Measurements from ENCODE around the gene TTC34. TPM values are rescaled to one million over a fixed set of nuclear protein-coding genes. Genes with fewer than 3 reads are reported as not detected.
"Not testable (repeated sequence)": the region's sequence is repeated elsewhere in the genome, so short reads cannot be mapped to it uniquely, and the experiment has no call there.

The TTC34 gene
- total and polyA plus RNA-seq, 3 donors from 2014 or later, result 3.0 to 5.2 (median 4.1) TPM

DNA sequence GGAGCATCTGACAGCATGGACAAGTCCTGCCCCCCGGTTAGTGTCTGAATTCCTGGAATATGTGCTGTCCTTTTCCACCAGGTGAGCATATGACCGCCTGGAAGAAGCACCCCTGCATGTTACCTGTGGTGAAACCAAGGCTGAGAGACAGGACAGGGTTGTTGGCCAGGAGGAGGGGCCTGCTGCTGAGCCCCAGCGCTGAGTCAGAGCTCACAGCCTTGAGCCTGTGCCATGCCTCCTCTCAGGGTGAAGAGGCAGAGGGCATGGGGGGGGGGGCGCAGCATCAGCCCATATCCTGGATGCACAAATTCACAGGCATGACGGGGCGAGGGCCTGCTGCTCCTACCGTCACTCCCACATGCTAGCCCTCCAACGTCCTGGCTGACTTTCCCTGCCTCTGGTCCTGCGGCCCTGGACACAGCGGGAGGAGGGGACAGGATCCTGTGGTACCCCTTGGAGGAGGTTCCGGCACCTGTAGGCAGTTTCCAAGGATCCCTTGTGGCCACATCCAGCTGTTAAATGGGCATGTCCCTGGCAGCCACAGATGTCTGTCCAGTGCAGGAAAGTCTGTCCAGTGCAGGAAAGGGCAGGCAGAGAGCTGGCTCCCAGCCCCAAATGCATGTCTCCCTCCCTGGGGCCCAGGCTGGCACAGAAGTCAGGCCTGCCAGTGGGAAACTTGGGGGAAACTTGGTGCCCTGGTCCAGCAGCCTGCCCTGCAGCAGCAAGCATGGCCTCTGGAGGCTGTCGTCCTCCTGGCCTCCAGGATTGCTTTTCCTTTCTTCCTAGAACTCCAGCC lies 23.9 kb downstream of the TTC34 start:
- intact Hi-C loops (cut with DNase I; ENCODE audit: low total_unique reads), result no loop called here
- DNase-seq, result no peak
- Histone ChIP-seq H3K27me3 (no peaks in the 10 kb centered on the region), H3K9me3 (no peaks in the 10 kb centered on the region), H3K4me1 (no peaks in the 10 kb centered on the region), H3K27ac (no peak overlapping the region), H3K36me3 (ENCODE audit: low read depth, missing control alignments) (no peaks in the 10 kb centered on the region), H3K4me3 (no peak overlapping the region)
- 47 to 50% methylated on average over 6 to 12 of the region's 12 CpGs for WGBS, 2 donors
- TF ChIP-seq POLR2A (IDR thresholded peaks at IDR 0.05), result no peak
- TF ChIP-seq, protein P1, sequence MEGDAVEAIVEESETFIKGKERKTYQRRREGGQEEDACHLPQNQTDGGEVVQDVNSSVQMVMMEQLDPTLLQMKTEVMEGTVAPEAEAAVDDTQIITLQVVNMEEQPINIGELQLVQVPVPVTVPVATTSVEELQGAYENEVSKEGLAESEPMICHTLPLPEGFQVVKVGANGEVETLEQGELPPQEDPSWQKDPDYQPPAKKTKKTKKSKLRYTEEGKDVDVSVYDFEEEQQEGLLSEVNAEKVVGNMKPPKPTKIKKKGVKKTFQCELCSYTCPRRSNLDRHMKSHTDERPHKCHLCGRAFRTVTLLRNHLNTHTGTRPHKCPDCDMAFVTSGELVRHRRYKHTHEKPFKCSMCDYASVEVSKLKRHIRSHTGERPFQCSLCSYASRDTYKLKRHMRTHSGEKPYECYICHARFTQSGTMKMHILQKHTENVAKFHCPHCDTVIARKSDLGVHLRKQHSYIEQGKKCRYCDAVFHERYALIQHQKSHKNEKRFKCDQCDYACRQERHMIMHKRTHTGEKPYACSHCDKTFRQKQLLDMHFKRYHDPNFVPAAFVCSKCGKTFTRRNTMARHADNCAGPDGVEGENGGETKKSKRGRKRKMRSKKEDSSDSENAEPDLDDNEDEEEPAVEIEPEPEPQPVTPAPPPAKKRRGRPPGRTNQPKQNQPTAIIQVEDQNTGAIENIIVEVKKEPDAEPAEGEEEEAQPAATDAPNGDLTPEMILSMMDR (IDR thresholded peaks at IDR 0.05), result no peak

DNA sequence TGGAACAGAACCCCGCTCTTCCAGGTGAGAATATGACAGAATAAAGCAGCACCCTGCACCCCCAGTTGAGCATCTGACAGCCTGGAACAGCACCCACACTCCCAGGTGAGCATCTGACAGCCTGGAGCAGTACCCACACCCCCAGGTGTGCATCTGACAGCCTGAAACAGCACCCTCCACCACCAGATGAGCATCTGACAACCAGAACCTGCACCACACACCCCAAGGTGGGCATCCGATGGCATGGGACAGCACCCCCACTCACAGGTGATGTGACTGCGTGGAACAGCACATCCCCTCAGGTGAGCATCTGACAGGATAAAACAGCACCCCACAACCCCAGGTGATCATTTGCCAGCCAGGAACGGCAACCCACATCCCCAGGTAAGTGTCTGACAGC lies 26.2 kb downstream of the TTC34 start:
- H3K9me3 ChIP-seq; DNase-seq; H3K27ac ChIP-seq; H3K4me3 ChIP-seq; H3K4me1 ChIP-seq; intact Hi-C loops (cut with DNase I; ENCODE audit: low total_unique reads); H3K36me3 ChIP-seq (ENCODE audit: low read depth, missing control alignments); H3K27me3 ChIP-seq: not testable (repeated sequence)
- 50 to 73% methylated on average over 1 to 4 of the region's 4 CpGs for WGBS, 2 donors

DNA sequence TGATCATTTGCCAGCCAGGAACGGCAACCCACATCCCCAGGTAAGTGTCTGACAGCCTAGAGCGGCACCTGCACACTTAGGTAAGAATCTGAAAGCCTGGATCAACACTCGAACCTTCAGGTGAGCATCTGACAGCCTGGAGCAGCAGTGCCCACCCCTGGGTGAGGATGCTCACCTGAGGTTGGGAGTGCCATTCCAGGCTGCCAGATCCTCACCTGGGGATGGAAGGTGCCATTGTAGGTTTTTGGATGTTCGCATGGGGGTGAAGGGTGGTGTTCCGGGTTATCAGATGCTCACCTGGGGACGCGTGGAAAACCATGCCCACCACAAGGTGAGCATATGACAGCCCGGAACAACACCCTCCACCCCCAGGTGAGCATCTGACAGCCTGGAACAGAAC lies 33.4 kb downstream of the TTC34 start:
- H3K27me3 ChIP-seq; H3K4me1 ChIP-seq; H3K9me3 ChIP-seq; DNase-seq; H3K36me3 ChIP-seq (ENCODE audit: low read depth, missing control alignments); H3K27ac ChIP-seq; H3K4me3 ChIP-seq; intact Hi-C loops (cut with DNase I; ENCODE audit: low total_unique reads): not testable (repeated sequence)
- 30 to 57% methylated on average over 2 to 8 of the region's 8 CpGs for WGBS, 2 donors

DNA sequence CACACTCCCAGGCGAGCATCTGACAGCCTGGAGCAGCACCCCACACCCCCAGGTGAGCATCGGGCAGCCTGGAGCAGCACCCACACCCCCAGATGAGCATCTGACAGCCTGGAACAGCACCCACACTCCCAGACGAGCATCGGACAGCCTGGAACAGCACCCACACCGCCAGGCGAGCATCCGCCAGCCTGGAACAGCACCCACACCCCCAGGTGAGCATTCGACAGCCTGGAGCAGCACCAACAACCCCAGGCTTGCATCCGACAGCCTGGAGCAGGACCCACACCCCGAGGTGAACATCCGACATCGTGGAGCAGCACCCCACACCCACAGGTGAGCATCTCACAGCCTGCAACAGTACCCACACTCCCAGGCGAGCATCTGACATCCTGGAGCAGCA lies 42.1 kb downstream of the TTC34 start:
- H3K4me3 ChIP-seq; H3K27ac ChIP-seq; H3K9me3 ChIP-seq; H3K27me3 ChIP-seq; H3K4me1 ChIP-seq; intact Hi-C loops (cut with DNase I; ENCODE audit: low total_unique reads); DNase-seq; H3K36me3 ChIP-seq (ENCODE audit: low read depth, missing control alignments): not testable (repeated sequence)
- 42 to 45% methylated on average over 6 to 9 of the region's 13 CpGs for WGBS, 2 donors

DNA sequence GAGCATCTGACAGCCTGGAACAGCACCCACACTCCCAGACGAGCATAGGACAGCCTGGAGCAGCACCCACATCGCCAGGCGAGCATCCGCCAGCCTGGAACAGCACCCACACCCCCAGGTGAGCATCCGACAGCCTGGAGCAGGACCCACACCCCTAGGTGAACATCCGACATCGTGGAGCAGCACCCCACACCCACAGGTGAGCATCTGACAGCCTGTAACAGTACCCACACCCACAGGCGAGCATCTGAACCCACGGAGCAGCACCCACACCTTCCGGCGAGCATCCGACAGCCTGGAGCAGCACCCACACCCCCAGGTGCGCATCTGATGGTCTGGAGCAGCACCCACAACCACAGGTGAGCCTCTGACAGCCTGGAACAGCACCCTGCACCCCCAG lies 44.0 kb downstream of the TTC34 start:
- intact Hi-C loops (cut with DNase I; ENCODE audit: low total_unique reads); H3K36me3 ChIP-seq (ENCODE audit: low read depth, missing control alignments); DNase-seq; H3K9me3 ChIP-seq; H3K27me3 ChIP-seq; H3K27ac ChIP-seq; H3K4me3 ChIP-seq; H3K4me1 ChIP-seq: not testable (repeated sequence)
- WGBS, 2 donors, result 62% methylated on average over 8 of the region's 13 CpGs; no CpG with 5 or more reads in 1 of the 2 donors

DNA sequence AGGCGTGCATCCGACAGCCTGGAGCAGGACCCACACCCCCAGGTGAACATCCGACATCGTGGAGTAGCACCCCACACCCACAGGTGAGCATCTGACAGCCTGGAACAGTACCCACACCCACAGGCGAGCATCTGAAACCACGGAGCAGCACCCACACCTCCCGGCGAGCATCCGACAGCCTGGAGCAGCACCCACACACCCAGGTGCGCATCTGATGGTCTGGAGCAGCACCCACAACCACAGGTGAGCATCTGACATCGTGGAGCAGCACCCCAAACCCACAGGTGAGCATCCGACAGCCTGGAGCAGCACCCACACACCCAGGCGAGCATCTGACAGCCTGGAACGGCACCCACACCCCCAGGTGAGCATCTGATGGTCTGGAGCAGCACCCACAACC lies 46.1 kb downstream of the TTC34 start:
- H3K4me1 ChIP-seq; H3K27ac ChIP-seq; DNase-seq; H3K4me3 ChIP-seq; H3K9me3 ChIP-seq; H3K36me3 ChIP-seq (ENCODE audit: low read depth, missing control alignments); H3K27me3 ChIP-seq; intact Hi-C loops (cut with DNase I; ENCODE audit: low total_unique reads): not testable (repeated sequence)
- WGBS, 2 donors, result 37% methylated on average over 7 of the region's 14 CpGs; no CpG with 5 or more reads in 1 of the 2 donors

DNA sequence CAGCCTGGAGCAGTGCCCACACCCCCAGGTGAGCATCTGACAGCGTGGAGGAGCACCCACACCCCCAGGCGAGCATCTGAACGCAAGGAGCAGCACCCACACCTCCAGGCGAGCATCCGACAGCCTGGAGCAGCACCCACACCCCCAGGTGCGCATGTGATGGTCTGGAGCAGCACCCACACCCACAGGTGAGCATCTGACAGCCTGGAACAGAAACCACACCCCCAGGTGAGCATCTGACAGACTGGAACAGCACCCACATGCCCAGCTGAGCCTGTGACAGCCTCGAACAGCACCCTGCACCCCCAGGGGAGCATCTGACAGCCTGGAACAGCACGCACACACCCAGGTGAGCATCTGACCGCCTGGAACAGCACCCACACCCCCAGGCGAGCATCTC lies 46.9 kb downstream of the TTC34 start:
- H3K27me3 ChIP-seq; H3K4me1 ChIP-seq; intact Hi-C loops (cut with DNase I; ENCODE audit: low total_unique reads); DNase-seq; H3K36me3 ChIP-seq (ENCODE audit: low read depth, missing control alignments); H3K4me3 ChIP-seq; H3K27ac ChIP-seq; H3K9me3 ChIP-seq: not testable (repeated sequence)
- WGBS, 2 donors, result no CpG with 5 or more reads among the region's 10 CpGs

DNA sequence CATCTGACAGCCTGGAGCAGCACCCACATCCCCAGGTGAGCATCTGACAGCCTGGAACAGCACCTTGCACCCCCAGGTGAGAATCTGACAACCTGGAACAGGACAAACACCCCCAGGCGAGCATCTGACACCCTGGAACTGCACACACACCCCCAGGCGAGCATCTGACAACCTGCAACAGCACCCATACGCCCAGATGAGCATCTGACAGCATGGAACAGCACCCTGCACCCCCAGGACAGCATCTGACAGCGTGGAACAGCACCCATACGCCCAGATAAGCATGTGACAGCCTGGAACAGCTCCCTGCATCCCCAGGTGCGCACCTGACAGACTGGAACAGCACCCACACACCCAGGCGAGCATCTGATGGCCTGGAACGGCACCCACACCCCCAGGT lies 49.0 kb downstream of the TTC34 start:
- H3K27me3 ChIP-seq; DNase-seq; H3K9me3 ChIP-seq; H3K36me3 ChIP-seq (ENCODE audit: low read depth, missing control alignments); H3K4me3 ChIP-seq; intact Hi-C loops (cut with DNase I; ENCODE audit: low total_unique reads); H3K27ac ChIP-seq; H3K4me1 ChIP-seq: not testable (repeated sequence)
- WGBS, 2 donors, result 17% methylated on average over 8 of the region's 8 CpGs; no CpG with 5 or more reads in 1 of the 2 donors

DNA sequence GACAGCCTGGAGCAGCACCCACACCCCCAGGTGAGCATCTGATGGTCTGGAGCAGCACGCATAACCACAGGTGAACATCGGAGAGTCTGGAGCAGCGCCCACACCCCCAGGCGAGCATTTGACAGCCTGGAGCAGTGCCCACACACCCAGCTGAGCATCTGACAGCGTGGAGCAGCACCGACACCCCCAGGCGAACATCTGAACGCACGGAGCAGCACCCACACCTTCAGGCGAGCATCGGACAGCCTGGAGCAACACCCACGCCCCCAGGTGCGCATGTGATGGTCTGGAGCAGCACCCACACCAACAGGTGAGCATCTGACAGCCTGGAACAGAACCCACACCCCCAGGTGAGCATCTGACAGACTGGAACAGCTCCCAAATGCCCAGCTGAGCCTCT lies 49.6 kb downstream of the TTC34 start:
- H3K36me3 ChIP-seq (ENCODE audit: low read depth, missing control alignments); H3K4me3 ChIP-seq; DNase-seq; intact Hi-C loops (cut with DNase I; ENCODE audit: low total_unique reads); H3K27me3 ChIP-seq; H3K27ac ChIP-seq; H3K4me1 ChIP-seq; H3K9me3 ChIP-seq: not testable (repeated sequence)
- 30% methylated on average over 13 of the region's 13 CpGs; no CpG with 5 or more reads in 1 of the 2 donors for WGBS, 2 donors

DNA sequence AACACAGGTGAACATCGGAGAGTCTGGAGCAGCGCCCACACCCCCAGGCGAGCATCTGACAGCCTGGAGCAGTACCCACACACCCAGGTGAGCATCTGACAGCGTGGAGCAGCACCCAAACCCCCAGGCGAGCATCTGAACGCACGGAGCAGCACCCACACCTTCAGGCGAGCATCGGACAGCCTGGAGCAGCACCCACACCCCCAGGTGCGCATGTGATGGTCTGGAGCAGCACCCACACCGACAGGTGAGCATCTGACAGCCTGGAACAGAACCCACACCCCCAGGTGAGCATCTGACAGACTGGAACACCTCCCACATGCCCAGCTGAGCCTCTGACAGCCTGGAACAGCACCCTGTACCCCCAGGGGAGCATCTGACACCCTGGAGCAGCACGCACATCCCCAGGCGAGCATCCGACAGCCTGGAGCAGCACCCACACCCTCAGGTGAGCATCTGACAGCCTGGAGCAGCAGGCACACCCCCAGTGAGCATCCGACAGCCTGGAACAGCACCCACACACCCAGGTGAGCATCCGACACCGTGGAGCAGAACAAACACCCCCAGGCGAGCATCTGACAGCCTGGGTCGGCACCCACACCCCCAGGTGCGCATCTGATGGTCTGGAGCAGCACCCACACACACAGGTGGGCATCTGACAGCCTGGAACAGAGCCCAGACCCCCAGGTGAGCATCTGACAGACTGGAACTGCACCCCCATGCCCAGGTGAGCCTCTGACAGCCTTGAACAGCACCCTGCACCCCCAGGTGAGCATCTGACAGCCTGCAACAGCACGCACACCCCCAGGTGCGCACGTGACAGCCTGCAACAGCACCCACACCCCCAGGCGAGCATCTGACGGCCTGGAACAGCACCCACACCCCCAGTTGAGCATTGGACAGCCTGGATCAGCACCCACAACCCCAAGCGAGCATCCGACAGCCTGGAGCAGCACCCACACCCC lies 50.4 kb downstream of the TTC34 start:
- H3K4me3 ChIP-seq; DNase-seq; H3K27me3 ChIP-seq; H3K27ac ChIP-seq; intact Hi-C loops (cut with DNase I; ENCODE audit: low total_unique reads); H3K36me3 ChIP-seq (ENCODE audit: low read depth, missing control alignments); H3K4me1 ChIP-seq; H3K9me3 ChIP-seq: not testable (repeated sequence)
- 30 to 47% methylated on average over 2 to 23 of the region's 27 CpGs for WGBS, 2 donors
